Iris pigment epithelial cell (primary cell): ENCODE data around the gene CD300LD.
"Not testable (repeated sequence)": the region's sequence is repeated elsewhere in the genome, so short reads cannot be mapped to it uniquely, and the experiment has no call there.

Experiments
- DNase-seq: peaks from one replicate; pipeline ENCODE4 v3.0.0-alpha.2; 2011; ENCODE audit warnings: low read depth

CD300LD gene

GRCh38 chr17:74592087-74592990 lies at the start of gene CD300LD:
Gene CD300LD, minus strand, starts transcription at chr17:74592283. Its CDS starts 81 bp downstream, at chr17:74592202.
- DNase-seq, result no peak

- DNase-seq, result no peak
Measured at GRCh38 chr17:74641224-74641957, 49.3 kb upstream of the CD300LD start.

- DNase-seq, result no peak
Measured at GRCh38 chr17:74639704-74640151, 47.6 kb upstream of the CD300LD start.

GRCh38 chr17:74637926-74638325 lies 45.8 kb upstream of the CD300LD start:
- DNase-seq, result no peak

GRCh38 chr17:74637265-74637664 lies 45.2 kb upstream of the CD300LD start:
- no peak for DNase-seq

GRCh38 chr17:74636541-74637085 lies 44.5 kb upstream of the CD300LD start:
- DNase-seq, result not testable (repeated sequence)

GRCh38 chr17:74635418-74635817 lies 43.3 kb upstream of the CD300LD start:
- no peak for DNase-seq

GRCh38 chr17:74633326-74633725 lies 41.2 kb upstream of the CD300LD start:
- no peak for DNase-seq

GRCh38 chr17:74632617-74633016 lies 40.5 kb upstream of the CD300LD start:
- DNase-seq, result no peak

- DNase-seq, result no peak
Measured at GRCh38 chr17:74631468-74632450, 39.7 kb upstream of the CD300LD start.

GRCh38 chr17:74630251-74630650 lies 38.2 kb upstream of the CD300LD start:
- DNase-seq, result not testable (repeated sequence)

GRCh38 chr17:74625661-74626060 lies 33.6 kb upstream of the CD300LD start:
- DNase-seq, result no peak

GRCh38 chr17:74624131-74624530 lies 32.0 kb upstream of the CD300LD start:
- DNase-seq, result no peak

GRCh38 chr17:74623693-74624093 lies 31.6 kb upstream of the CD300LD start, which contains the start of gene CD300E:
Gene CD300E, minus strand, starts transcription at chr17:74623738. Its CDS starts 117 bp downstream, at chr17:74623621.
- DNase-seq, result no peak

- no peak for DNase-seq
Measured at GRCh38 chr17:74619077-74619673, 27.1 kb upstream of the CD300LD start.

GRCh38 chr17:74618451-74618850 lies 26.4 kb upstream of the CD300LD start:
- no peak for DNase-seq

- DNase-seq, result no peak
Measured at GRCh38 chr17:74616696-74617095, 24.6 kb upstream of the CD300LD start.

GRCh38 chr17:74612046-74612445 lies 20.0 kb upstream of the CD300LD start:
- no peak for DNase-seq

- no peak for DNase-seq
Measured at GRCh38 chr17:74610108-74610507, 18.0 kb upstream of the CD300LD start.

GRCh38 chr17:74608511-74608910 lies 16.4 kb upstream of the CD300LD start:
- no peak for DNase-seq

- no peak for DNase-seq
Measured at GRCh38 chr17:74607221-74607620, 15.1 kb upstream of the CD300LD start.
